ENCODE measurements around the gene KCTD19.
"Not testable (repeated sequence)": the region's sequence is repeated elsewhere in the genome, so short reads cannot be mapped to it uniquely, and the experiment has no call there.

The KCTD19 gene

GRCh38 chr16:67326472-67327309 lies at the start of gene KCTD19, which contains the start of gene LRRC36:
KCTD19 (minus strand) TSS chr16:67326741; CDS start chr16:67326707, 34 bp downstream.
LRRC36 (plus strand) TSS chr16:67326815; CDS start chr16:67326863, 48 bp downstream.
- peak; percentile 73 to 89 for DNase-seq (ENCODE audit: low spot score in 2 of 2)
- no peaks in the 10 kb centered on the region for H3K36me3 Mint-ChIP-seq
- H3K9me3 Mint-ChIP-seq: no peaks in the 10 kb centered on the region
- peaks cover 11% of the 10 kb centered on the region for H3K4me1 Mint-ChIP-seq
- peak within 1 kb of the TSS; percentile 95 for H3K27ac Mint-ChIP-seq
- ATAC-seq: peak; percentile 93
- H3K4me3 Mint-ChIP-seq: peak within 1 kb of the TSS; percentile 93

- H3K4me3 Mint-ChIP-seq; H3K4me1 Mint-ChIP-seq; DNase-seq (ENCODE audit: low spot score in 2 of 2); H3K9me3 Mint-ChIP-seq; H3K27ac Mint-ChIP-seq; ATAC-seq; H3K36me3 Mint-ChIP-seq: not testable (repeated sequence)
Measured at GRCh38 chr16:67376012-67376411, 49.5 kb upstream of the KCTD19 start.

- Mint-ChIP-seq H3K27ac (no peak overlapping the region), H3K4me3 (no peak overlapping the region), H3K36me3 (no peaks in the 10 kb centered on the region), H3K4me1 (no peaks in the 10 kb centered on the region), H3K9me3 (no peaks in the 10 kb centered on the region)
- ATAC-seq: no peak
- DNase-seq (ENCODE audit: low spot score in 2 of 2): no peak
Measured at GRCh38 chr16:67372664-67373063, 46.1 kb upstream of the KCTD19 start.

- H3K4me3 Mint-ChIP-seq: no peak overlapping the region
- no peaks in the 10 kb centered on the region for H3K4me1 Mint-ChIP-seq
- no peaks in the 10 kb centered on the region for H3K36me3 Mint-ChIP-seq
- ATAC-seq (no peak), DNase-seq (ENCODE audit: low spot score in 2 of 2) (no peak)
- H3K9me3 Mint-ChIP-seq: no peaks in the 10 kb centered on the region
- H3K27ac Mint-ChIP-seq: no peak overlapping the region
Measured at GRCh38 chr16:67370661-67371060, 44.1 kb upstream of the KCTD19 start.

GRCh38 chr16:67364600-67365235 lies 38.2 kb upstream of the KCTD19 start:
- ATAC-seq (no peak), DNase-seq (ENCODE audit: low spot score in 2 of 2) (no peak)
- Mint-ChIP-seq H3K4me1 (no peaks in the 10 kb centered on the region), H3K36me3 (no peaks in the 10 kb centered on the region), H3K27ac (no peak overlapping the region), H3K9me3 (no peaks in the 10 kb centered on the region), H3K4me3 (no peak overlapping the region)

GRCh38 chr16:67361038-67361437 lies 34.5 kb upstream of the KCTD19 start:
- DNase-seq (ENCODE audit: low spot score in 2 of 2) (no peak), ATAC-seq (no peak)
- Mint-ChIP-seq H3K27ac (no peak overlapping the region), H3K4me1 (peaks cover 6% of the 10 kb centered on the region), H3K9me3 (no peaks in the 10 kb centered on the region), H3K36me3 (no peaks in the 10 kb centered on the region), H3K4me3 (no peak overlapping the region)

GRCh38 chr16:67359540-67360269 lies 33.2 kb upstream of the KCTD19 start:
- not testable (repeated sequence) for H3K27ac Mint-ChIP-seq; H3K4me3 Mint-ChIP-seq; H3K36me3 Mint-ChIP-seq; H3K4me1 Mint-ChIP-seq; DNase-seq (ENCODE audit: low spot score in 2 of 2); H3K9me3 Mint-ChIP-seq
- ATAC-seq: peak; percentile 39

GRCh38 chr16:67357561-67357960 lies 31.0 kb upstream of the KCTD19 start:
- Mint-ChIP-seq H3K4me1 (peaks cover 6% of the 10 kb centered on the region), H3K36me3 (no peaks in the 10 kb centered on the region), H3K9me3 (no peaks in the 10 kb centered on the region), H3K4me3 (no peak overlapping the region), H3K27ac (no peak overlapping the region)
- DNase-seq (ENCODE audit: low spot score in 2 of 2) (no peak), ATAC-seq (no peak)

- DNase-seq (ENCODE audit: low spot score in 2 of 2) (no peak), ATAC-seq (no peak)
- no peak overlapping the region for H3K4me3 Mint-ChIP-seq
- H3K27ac Mint-ChIP-seq: no peak overlapping the region
- no peaks in the 10 kb centered on the region for H3K36me3 Mint-ChIP-seq
- peaks cover 6% of the 10 kb centered on the region for H3K4me1 Mint-ChIP-seq
- no peaks in the 10 kb centered on the region for H3K9me3 Mint-ChIP-seq
Measured at GRCh38 chr16:67356396-67356795, 29.9 kb upstream of the KCTD19 start.

- not testable (repeated sequence) for H3K27ac Mint-ChIP-seq
Measured at GRCh38 chr16:67352463-67352862, 25.9 kb upstream of the KCTD19 start.

GRCh38 chr16:67350324-67350723 lies 23.8 kb upstream of the KCTD19 start:
- Mint-ChIP-seq H3K27ac (no peak overlapping the region), H3K36me3 (no peaks in the 10 kb centered on the region), H3K4me1 (no peaks in the 10 kb centered on the region), H3K9me3 (no peaks in the 10 kb centered on the region), H3K4me3 (no peak overlapping the region)
- DNase-seq (ENCODE audit: low spot score in 2 of 2) (no peak), ATAC-seq (no peak)

More at GRCh38 chr16:67352463-67352862, 25.9 kb upstream of the KCTD19 start:
- not testable (repeated sequence) for ATAC-seq; H3K36me3 Mint-ChIP-seq; H3K4me1 Mint-ChIP-seq; DNase-seq (ENCODE audit: low spot score in 2 of 2); H3K4me3 Mint-ChIP-seq; H3K9me3 Mint-ChIP-seq

GRCh38 chr16:67349172-67349571 lies 22.6 kb upstream of the KCTD19 start:
- Mint-ChIP-seq H3K9me3 (no peaks in the 10 kb centered on the region), H3K27ac (no peak overlapping the region), H3K4me3 (no peak overlapping the region), H3K4me1 (no peaks in the 10 kb centered on the region), H3K36me3 (no peaks in the 10 kb centered on the region)
- peak; percentile 63 for ATAC-seq
- no peak for DNase-seq (ENCODE audit: low spot score in 2 of 2)

GRCh38 chr16:67346341-67346740 lies 19.8 kb upstream of the KCTD19 start:
- no peak overlapping the region for H3K4me3 Mint-ChIP-seq
- H3K36me3 Mint-ChIP-seq: no peaks in the 10 kb centered on the region
- no peaks in the 10 kb centered on the region for H3K4me1 Mint-ChIP-seq
- DNase-seq (ENCODE audit: low spot score in 2 of 2) (peak in 1 of 2 donors; percentile 12), ATAC-seq (no peak)
- H3K27ac Mint-ChIP-seq: no peak overlapping the region
- H3K9me3 Mint-ChIP-seq: no peaks in the 10 kb centered on the region

GRCh38 chr16:67345401-67345800 lies 18.9 kb upstream of the KCTD19 start:
- no peaks in the 10 kb centered on the region for H3K9me3 Mint-ChIP-seq
- DNase-seq (ENCODE audit: low spot score in 2 of 2) (no peak), ATAC-seq (no peak)
- no peaks in the 10 kb centered on the region for H3K36me3 Mint-ChIP-seq
- no peaks in the 10 kb centered on the region for H3K4me1 Mint-ChIP-seq
- no peak overlapping the region for H3K4me3 Mint-ChIP-seq
- H3K27ac Mint-ChIP-seq: no peak overlapping the region

- Mint-ChIP-seq H3K9me3 (no peaks in the 10 kb centered on the region), H3K36me3 (no peaks in the 10 kb centered on the region), H3K4me1 (no peaks in the 10 kb centered on the region), H3K4me3 (no peak overlapping the region), H3K27ac (no peak overlapping the region)
- no peak for ATAC-seq
- DNase-seq (ENCODE audit: low spot score in 2 of 2): no peak
Measured at GRCh38 chr16:67342616-67343015, 16.1 kb upstream of the KCTD19 start.

Measured in stimulated activated effector memory CD8-positive, alpha-beta T cell treated with anti-CD3 and anti-CD28 coated beads, Interleukin-12 subunit alpha, Interleukin-12 subunit beta, amount 100 ng/mL, for 72 hours (primary cell).